HFFc6 (cell line): ENCODE results near the gene DUSP6. TPM values are rescaled to one million over a fixed set of nuclear protein-coding genes. Genes with fewer than 3 reads are reported as not detected.

ENCODE experiments used
- DNase-seq: peaks from one replicate; pipeline ENCODE4 v3.0.0-alpha.2; 2018
- H3K27ac Mint-ChIP-seq: 2 replicates; pipeline ENCODE4 v1.8.0; 2020; ENCODE audit warnings: mild to moderate bottlenecking, mixed read lengths
- H3K27me3 Mint-ChIP-seq: 2 replicates; pipeline ENCODE4 v1.8.0; 2021; ENCODE audit warnings: mild to moderate bottlenecking, moderate library complexity, mixed read lengths; ENCODE audit not compliant: insufficient read depth
- H3K36me3 Mint-ChIP-seq: 2 replicates; pipeline ENCODE4 v1.8.0; 2021; ENCODE audit warnings: low read depth, mixed read lengths
- H3K4me1 Mint-ChIP-seq: 2 replicates; pipeline ENCODE4 v1.8.0; 2020; ENCODE audit warnings: low read depth, mixed read lengths
- H3K4me3 Mint-ChIP-seq: 2 replicates; pipeline ENCODE4 v1.8.0; 2020; ENCODE audit warnings: mild to moderate bottlenecking, moderate library complexity, mixed read lengths
- H3K9me3 Mint-ChIP-seq: 2 replicates; pipeline ENCODE4 v1.8.0; 2020; ENCODE audit warnings: mild to moderate bottlenecking, mixed read lengths
- total RNA-seq, 6 experiments: library from RNA; stranded (reverse); fragmentation: NEBNext Ultra II Directional; extraction: Animal tissue kit (Norgen Biotek cat#: 25700); gene quantifications; 2 replicates in 1 of 6; 3 replicates in 5 of 6; pipeline ENCODE4 v1.2.3, GENCODE V29; 2021
- TF ChIP-seq, protein P1 (sequence below): fragments of 200-600 bp; sonication (generic); IDR thresholded peaks from 2 replicates; pipeline ENCODE4 v1.5.0; 2021; ENCODE audit warnings: antibody characterized with exemption, mild to moderate bottlenecking

Gene DUSP6
- total RNA-seq, 6 experiments from 2014 or later: 42.2 to 77.8 (median 46.2) TPM

DNA sequence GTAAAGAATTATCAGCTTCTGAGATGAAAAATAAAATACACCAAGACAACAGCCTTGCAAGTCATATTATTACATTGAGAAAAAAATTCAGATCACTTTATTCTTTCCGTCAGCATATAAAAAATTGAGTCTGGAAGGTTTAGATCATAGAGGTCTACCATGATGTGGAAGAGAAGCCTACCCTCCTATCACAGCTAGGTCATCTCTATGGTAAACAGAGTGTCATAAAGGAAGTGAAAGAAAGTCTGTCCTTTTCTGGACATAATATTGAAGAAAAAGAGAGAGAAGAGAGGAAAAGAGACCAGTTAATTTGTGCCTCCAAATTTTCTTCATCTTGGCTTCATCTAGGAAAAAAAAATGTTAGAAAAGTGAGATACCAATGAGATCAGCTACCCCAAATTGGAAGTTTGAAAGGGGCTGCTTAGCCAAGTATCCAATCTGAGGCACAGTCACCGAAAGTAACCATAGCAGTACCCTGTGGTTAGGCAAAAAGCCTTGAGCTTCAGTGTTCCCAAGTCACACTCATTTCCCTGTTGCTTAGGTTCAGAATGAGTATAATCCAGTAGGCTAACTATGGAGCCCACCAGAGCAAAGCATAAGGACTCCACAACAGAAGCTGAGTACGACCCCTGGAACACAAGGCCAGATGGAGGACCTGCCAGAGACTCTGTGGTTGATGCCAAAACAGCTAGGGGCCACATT lies 38.1 kb downstream of the DUSP6 start:
- no peak for DNase-seq
- Mint-ChIP-seq H3K4me3 (no peak overlapping the region), H3K36me3 (no peaks in the 10 kb centered on the region), H3K27ac (no peak overlapping the region), H3K27me3 (no peaks in the 10 kb centered on the region; the same call in 1 of the 2 replicates), H3K9me3 (no peaks in the 10 kb centered on the region), H3K4me1 (peaks cover 9% of the 10 kb centered on the region)
- TF ChIP-seq, protein P1, sequence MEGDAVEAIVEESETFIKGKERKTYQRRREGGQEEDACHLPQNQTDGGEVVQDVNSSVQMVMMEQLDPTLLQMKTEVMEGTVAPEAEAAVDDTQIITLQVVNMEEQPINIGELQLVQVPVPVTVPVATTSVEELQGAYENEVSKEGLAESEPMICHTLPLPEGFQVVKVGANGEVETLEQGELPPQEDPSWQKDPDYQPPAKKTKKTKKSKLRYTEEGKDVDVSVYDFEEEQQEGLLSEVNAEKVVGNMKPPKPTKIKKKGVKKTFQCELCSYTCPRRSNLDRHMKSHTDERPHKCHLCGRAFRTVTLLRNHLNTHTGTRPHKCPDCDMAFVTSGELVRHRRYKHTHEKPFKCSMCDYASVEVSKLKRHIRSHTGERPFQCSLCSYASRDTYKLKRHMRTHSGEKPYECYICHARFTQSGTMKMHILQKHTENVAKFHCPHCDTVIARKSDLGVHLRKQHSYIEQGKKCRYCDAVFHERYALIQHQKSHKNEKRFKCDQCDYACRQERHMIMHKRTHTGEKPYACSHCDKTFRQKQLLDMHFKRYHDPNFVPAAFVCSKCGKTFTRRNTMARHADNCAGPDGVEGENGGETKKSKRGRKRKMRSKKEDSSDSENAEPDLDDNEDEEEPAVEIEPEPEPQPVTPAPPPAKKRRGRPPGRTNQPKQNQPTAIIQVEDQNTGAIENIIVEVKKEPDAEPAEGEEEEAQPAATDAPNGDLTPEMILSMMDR: no peak

DNA sequence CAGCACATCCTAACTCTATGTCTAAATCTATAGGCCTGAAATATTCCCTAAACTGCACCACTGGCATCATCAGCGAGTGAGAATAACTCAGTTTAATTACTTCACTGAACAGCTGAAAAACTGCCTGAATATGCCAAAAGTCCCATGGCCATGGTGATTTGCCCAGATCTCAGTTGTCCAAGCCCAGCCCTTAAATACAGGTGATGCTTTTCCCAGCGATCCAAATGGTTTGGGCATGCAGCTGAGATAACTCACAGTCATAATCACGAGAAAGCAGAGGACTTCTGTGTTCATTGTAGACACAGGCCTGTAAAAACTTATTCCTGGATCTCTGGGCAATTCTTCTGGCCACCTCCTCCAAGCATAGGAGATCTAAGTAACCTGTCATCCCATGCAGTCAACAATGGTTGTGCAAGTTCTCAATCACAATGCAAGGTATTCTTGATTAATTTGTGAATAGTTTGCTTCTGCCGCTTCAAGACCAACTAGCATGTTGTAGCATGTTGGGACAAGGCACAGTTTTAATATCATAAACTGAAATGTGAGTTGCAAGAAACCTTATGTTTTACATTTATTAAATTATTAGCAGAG lies 40.5 kb downstream of the DUSP6 start:
- H3K27ac Mint-ChIP-seq: no peak overlapping the region
- DNase-seq: no peak
- no peaks in the 10 kb centered on the region for H3K9me3 Mint-ChIP-seq
- H3K4me3 Mint-ChIP-seq: no peak overlapping the region
- TF ChIP-seq, protein P1: no peak
- H3K36me3 Mint-ChIP-seq: no peaks in the 10 kb centered on the region
- H3K27me3 Mint-ChIP-seq: no peaks in the 10 kb centered on the region; the same call in 1 of the 2 replicates
- peaks cover 21% of the 10 kb centered on the region for H3K4me1 Mint-ChIP-seq

DNA sequence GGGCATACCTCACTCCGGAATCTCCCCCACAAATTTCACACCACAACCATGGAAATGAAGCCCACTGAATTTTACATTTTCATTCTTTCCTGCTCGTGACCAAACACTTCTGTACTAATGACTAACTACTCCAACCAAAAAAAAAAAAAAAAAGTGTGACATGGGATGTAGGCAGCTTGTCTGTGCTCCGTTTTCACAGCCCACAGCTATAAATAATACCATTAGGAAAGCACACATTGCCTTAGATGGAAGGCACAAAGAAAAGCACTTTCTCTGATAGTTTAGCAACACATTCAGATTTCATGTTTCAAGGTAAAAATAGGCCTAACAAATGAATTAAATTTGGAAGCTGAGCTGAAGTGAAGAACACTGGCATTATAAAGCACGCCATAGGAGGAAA lies 42.5 kb downstream of the DUSP6 start:
- no peaks in the 10 kb centered on the region for H3K9me3 Mint-ChIP-seq
- H3K27me3 Mint-ChIP-seq: no peaks in the 10 kb centered on the region; the same call in 1 of the 2 replicates
- TF ChIP-seq, protein P1: no peak
- DNase-seq: no peak
- no peak overlapping the region for H3K27ac Mint-ChIP-seq
- peaks cover 21% of the 10 kb centered on the region for H3K4me1 Mint-ChIP-seq
- no peaks in the 10 kb centered on the region for H3K36me3 Mint-ChIP-seq
- H3K4me3 Mint-ChIP-seq: no peak overlapping the region

DNA sequence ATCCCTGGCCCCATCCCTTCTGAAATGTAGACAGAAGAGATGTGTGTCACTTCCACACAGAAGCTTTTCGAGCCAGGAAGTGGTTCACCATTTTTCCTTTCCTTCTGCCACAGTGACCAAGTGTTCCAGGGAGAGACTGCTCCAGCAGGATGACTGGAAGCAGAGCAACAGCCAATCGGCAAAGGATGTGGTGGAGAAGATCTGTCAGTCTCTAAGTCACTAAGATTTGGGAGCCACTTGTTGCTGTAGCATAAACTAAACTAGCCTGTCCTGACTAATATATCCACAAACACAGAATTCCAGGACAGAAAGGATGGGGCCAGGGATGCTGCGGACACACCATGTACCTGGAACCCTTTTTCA lies 42.9 kb downstream of the DUSP6 start:
- H3K4me1 Mint-ChIP-seq: peaks cover 21% of the 10 kb centered on the region
- TF ChIP-seq, protein P1: no peak
- no peak overlapping the region for H3K4me3 Mint-ChIP-seq
- no peak for DNase-seq
- no peak overlapping the region for H3K27ac Mint-ChIP-seq
- H3K36me3 Mint-ChIP-seq: no peaks in the 10 kb centered on the region
- H3K27me3 Mint-ChIP-seq: no peaks in the 10 kb centered on the region; the same call in 1 of the 2 replicates
- no peaks in the 10 kb centered on the region for H3K9me3 Mint-ChIP-seq

DNA sequence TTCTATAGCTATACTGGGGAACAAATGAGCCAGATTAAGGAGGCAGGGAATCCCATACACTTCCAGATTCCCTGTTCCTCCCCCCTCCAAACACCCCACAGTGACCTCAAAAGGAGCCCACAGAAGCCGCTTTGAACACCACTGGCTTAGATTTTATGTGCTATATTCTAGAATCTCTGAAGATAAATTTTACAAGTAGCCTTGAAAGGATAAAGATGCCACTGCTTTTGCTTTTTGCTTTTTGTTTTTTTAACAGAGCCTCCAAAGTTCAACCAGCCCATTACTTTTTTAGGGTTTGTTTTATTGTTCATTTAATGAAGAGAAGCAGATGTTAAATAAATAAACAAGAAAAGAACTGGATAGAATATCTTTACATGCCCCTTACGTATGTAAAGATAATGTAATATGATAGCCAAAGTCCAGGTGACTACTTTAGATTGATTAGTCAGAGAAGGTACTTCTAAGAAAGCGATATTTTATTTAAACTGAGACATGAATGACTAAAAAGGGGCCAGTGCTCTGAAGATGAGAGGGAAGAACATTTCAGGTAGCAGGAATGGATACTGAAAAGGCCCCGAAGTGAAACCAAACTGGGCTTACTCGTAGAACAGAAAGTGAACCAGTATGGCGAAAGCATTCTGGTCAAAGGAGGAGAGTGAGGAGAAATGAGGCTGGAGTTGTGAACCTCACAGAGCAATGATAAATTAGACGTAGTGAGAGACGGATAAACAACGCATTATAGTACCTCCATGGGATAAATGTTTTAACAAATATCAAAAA lies 44.6 kb downstream of the DUSP6 start:
- no peak overlapping the region for H3K27ac Mint-ChIP-seq
- H3K9me3 Mint-ChIP-seq: no peaks in the 10 kb centered on the region
- no peaks in the 10 kb centered on the region; the same call in 1 of the 2 replicates for H3K27me3 Mint-ChIP-seq
- H3K36me3 Mint-ChIP-seq: no peaks in the 10 kb centered on the region
- H3K4me3 Mint-ChIP-seq: peak overlapping the region; percentile 13; the same call in 1 of the 2 replicates
- H3K4me1 Mint-ChIP-seq: peaks cover 21% of the 10 kb centered on the region
- DNase-seq: no peak
- TF ChIP-seq, protein P1: no peak
